Loucy (cell line): ENCODE data around the gene ACAD11.
A peak's percentile ranks its signal among the peaks of the same experiment; 100 is the strongest.
"Not testable (repeated sequence)": the region's sequence is repeated elsewhere in the genome, so short reads cannot be mapped to it uniquely, and the experiment has no call there.

ENCODE experiments used
- H2AFZ ChIP-seq: fragments of 200-600 bp; sonication (generic); 2 replicates; pipeline ENCODE4 v1.6.0; 2016; ENCODE audit warnings: antibody characterized with exemption, mild to moderate bottlenecking, low read length, moderate library complexity
- H3F3A ChIP-seq: fragments of 200-600 bp; 2 replicates; pipeline ENCODE4 v1.6.0; 2016; ENCODE audit warnings: antibody characterized with exemption, low read depth, mild to moderate bottlenecking
- H3K27me3 ChIP-seq: fragments of 200-600 bp; sonication (generic); 2 replicates; pipeline ENCODE4 v1.6.1; 2014; ENCODE audit warnings: low read length, mild to moderate bottlenecking; ENCODE audit not compliant: insufficient read depth, poor library complexity, severe bottlenecking
- H3K36me3 ChIP-seq: fragments of 200-600 bp; sonication (generic); 2 replicates; pipeline ENCODE4 v1.6.1; 2016; ENCODE audit warnings: low read length; ENCODE audit not compliant: insufficient read depth
- H3K4me1 ChIP-seq: fragments of 200-600 bp; sonication (generic); 2 replicates; pipeline ENCODE4 v1.5.1; 2014; ENCODE audit warnings: low read length, mild to moderate bottlenecking; ENCODE audit not compliant: insufficient read depth, poor library complexity, severe bottlenecking
- H3K4me2 ChIP-seq: fragments of 200-600 bp; sonication (generic); 2 replicates; pipeline ENCODE4 v1.6.0; 2014; ENCODE audit warnings: antibody characterized with exemption, low read length, low read depth, mild to moderate bottlenecking; ENCODE audit not compliant: poor library complexity, severe bottlenecking
- H3K4me3 ChIP-seq: fragments of 200-600 bp; sonication (generic); 2 replicates; pipeline ENCODE4 v1.5.1; 2014; ENCODE audit warnings: low read length, mild to moderate bottlenecking, mixed read lengths; ENCODE audit not compliant: poor library complexity, severe bottlenecking
- H3K79me2 ChIP-seq: fragments of 200-600 bp; sonication (generic); 2 replicates; pipeline ENCODE4 v1.6.1; 2014; ENCODE audit warnings: low read length; ENCODE audit not compliant: insufficient read depth
- H3K9ac ChIP-seq: fragments of 200-600 bp; sonication (generic); 2 replicates; pipeline ENCODE4 v1.6.0; 2014; ENCODE audit warnings: mild to moderate bottlenecking, low read depth, low read length, moderate library complexity; ENCODE audit not compliant: poor library complexity, severe bottlenecking
- H3K9me2 ChIP-seq: fragments of 200-600 bp; sonication (generic); replicated peaks from 2 replicates; pipeline ENCODE4 v1.6.1; 2016; ENCODE audit warnings: low read depth, low read length, mixed read lengths
- H3K9me3 ChIP-seq: fragments of 200-600 bp; sonication (generic); 2 replicates; pipeline ENCODE4 v1.6.1; 2014; ENCODE audit warnings: mild to moderate bottlenecking, antibody characterized with exemption, low read length, low read depth; ENCODE audit not compliant: insufficient read depth
- H4K20me1 ChIP-seq: fragments of 200-600 bp; sonication (generic); 2 replicates; pipeline ENCODE4 v1.6.0; 2014; ENCODE audit warnings: antibody characterized with exemption, low read length, mild to moderate bottlenecking; ENCODE audit not compliant: insufficient read depth, poor library complexity, severe bottlenecking
- EZH2phosphoT487 ChIP-seq: fragments of 200-600 bp; IDR thresholded peaks from 2 replicates; pipeline ENCODE4 v1.6.1; 2018; ENCODE audit warnings: antibody characterized with exemption, mild to moderate bottlenecking, moderate library complexity, borderline replicate concordance
- TF ChIP-seq, protein P1 (sequence below): fragments of 200-600 bp; sonication (generic); conservative IDR thresholded peaks from 2 replicates; pipeline ENCODE4 v1.5.1; 2014; ENCODE audit warnings: mild to moderate bottlenecking, antibody characterized with exemption, low read length

The ACAD11 gene

DNA sequence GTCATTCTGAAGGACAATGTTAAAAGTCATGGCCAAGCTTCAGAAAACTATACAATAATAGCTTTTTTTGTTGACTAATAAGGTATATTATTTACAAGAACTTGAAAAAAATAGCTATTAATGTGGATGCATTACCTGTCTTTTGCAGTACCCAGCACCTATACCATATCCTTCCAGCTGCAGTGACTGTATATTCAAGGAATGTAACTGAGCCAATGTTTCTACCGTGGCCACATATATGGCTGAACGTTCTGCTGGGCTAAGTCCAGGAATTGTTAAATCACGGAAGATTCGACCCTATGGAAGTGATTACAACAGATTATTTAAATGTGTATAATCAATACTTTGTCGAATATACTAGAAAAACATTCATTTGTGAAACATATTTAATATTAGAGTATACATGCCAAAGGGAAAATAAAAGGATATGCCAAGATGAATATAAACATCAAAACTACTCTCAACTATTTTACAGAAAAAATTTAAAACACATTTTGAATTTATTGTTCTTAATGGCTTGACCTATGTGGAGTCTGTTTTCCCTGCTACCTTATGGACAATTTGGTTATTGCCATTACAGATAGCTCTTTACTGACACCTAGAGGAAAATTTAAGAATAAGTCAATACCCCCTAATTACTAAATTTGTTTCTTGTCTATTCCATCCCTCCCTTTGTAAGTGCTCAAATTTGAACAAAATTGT lies 17.6 kb downstream of the ACAD11 start:
- Histone ChIP-seq H3K9me2 (no peaks in the 10 kb centered on the region), H3K4me3 (no peak overlapping the region), H4K20me1 (no peaks in the 10 kb centered on the region), H3K36me3 (peaks cover 18% of the 10 kb centered on the region; the same call in 1 of the 2 replicates), H3K9ac (no peak overlapping the region), H3K9me3 (no peaks in the 10 kb centered on the region), H3F3A (no peaks in the 10 kb centered on the region), H3K4me1 (no peaks in the 10 kb centered on the region), H3K27me3 (no peaks in the 10 kb centered on the region), H3K4me2 (no peak overlapping the region), H2AFZ (no peak overlapping the region), H3K79me2 (no peaks in the 10 kb centered on the region)
- no peak for TF ChIP-seq EZH2phosphoT487
- TF ChIP-seq, protein P1, sequence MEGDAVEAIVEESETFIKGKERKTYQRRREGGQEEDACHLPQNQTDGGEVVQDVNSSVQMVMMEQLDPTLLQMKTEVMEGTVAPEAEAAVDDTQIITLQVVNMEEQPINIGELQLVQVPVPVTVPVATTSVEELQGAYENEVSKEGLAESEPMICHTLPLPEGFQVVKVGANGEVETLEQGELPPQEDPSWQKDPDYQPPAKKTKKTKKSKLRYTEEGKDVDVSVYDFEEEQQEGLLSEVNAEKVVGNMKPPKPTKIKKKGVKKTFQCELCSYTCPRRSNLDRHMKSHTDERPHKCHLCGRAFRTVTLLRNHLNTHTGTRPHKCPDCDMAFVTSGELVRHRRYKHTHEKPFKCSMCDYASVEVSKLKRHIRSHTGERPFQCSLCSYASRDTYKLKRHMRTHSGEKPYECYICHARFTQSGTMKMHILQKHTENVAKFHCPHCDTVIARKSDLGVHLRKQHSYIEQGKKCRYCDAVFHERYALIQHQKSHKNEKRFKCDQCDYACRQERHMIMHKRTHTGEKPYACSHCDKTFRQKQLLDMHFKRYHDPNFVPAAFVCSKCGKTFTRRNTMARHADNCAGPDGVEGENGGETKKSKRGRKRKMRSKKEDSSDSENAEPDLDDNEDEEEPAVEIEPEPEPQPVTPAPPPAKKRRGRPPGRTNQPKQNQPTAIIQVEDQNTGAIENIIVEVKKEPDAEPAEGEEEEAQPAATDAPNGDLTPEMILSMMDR = peak; percentile 81

DNA sequence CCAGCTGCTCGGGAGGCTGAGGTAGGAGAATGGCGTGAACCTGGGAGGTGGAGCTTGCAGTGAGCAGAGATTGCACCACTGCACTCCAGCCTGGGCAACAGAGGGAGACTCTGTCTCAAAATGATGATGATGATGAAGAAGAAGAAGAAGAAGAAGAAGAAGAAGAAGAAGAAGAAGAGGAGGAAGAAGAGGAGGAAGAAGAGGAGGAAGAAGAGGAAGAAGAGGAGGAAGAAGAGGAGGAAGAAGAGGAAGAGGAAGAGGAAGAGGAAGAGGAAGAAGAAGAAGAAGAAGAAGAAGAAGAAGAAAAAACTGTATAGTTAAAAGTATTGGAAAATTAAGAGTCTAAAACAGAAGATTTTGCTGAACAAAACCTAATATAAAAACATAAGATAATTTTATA lies 18.2 kb downstream of the ACAD11 start:
- not testable (repeated sequence) for H3K9me2 ChIP-seq, H3K4me1 ChIP-seq, H4K20me1 ChIP-seq, H3K4me3 ChIP-seq, H3K9me3 ChIP-seq, H3K4me2 ChIP-seq, H2AFZ ChIP-seq, H3K27me3 ChIP-seq, H3F3A ChIP-seq, H3K79me2 ChIP-seq, H3K9ac ChIP-seq
- H3K36me3 ChIP-seq = peaks cover 18% of the 10 kb centered on the region; the same call in 1 of the 2 replicates

DNA sequence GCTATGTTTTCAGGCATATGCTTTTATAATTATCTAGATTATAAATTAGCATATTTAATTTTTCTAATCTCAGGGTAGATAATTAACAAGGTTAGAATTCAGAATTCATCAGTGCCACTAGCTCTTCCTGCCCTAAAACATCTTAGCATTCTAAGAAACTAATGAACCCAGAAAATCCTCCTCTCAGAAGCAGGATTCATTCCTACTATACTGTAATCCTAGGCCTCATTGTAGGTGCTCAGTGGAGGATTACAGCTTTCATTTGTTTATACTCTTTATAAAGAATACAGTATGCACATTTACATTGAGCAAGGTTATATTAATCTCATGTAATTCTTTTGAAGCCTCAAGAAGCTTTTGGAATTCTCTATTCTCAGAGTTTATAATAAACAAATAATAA lies 20.9 kb downstream of the ACAD11 start:
- no peaks in the 10 kb centered on the region for H3K4me1 ChIP-seq
- H3K9ac ChIP-seq = no peak overlapping the region
- no peak overlapping the region for H2AFZ ChIP-seq
- no peaks in the 10 kb centered on the region for H4K20me1 ChIP-seq
- no peak overlapping the region for H3K4me2 ChIP-seq
- H3K9me2 ChIP-seq = no peaks in the 10 kb centered on the region
- no peak overlapping the region for H3K4me3 ChIP-seq
- peaks cover 18% of the 10 kb centered on the region; the same call in 1 of the 2 replicates for H3K36me3 ChIP-seq
- no peaks in the 10 kb centered on the region for H3F3A ChIP-seq
- H3K27me3 ChIP-seq = no peaks in the 10 kb centered on the region
- H3K79me2 ChIP-seq = no peaks in the 10 kb centered on the region
- H3K9me3 ChIP-seq = no peaks in the 10 kb centered on the region
- TF ChIP-seq, protein P1 = no peak
- TF ChIP-seq EZH2phosphoT487 = no peak

DNA sequence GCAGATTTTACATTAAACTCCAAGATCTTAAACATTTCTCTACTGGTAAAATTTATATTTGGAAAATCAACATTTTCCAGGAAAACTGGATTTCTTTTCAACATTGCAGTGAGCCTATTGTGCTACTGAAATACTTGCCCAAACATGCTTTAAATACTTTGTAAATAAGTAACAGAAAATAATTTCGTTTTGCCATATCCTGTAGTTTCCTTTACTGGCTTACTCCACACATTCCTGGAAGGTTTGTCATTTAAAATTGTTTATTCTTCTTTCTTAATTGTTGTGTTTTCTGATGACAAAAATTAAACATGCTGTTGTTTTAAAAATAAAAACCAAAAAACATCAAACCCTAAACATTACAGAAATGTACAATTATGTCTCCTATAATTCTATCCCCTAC lies 22.0 kb downstream of the ACAD11 start:
- TF ChIP-seq, protein P1 = no peak
- TF ChIP-seq EZH2phosphoT487 = no peak
- Histone ChIP-seq H3K4me2 (no peak overlapping the region), H3K27me3 (no peaks in the 10 kb centered on the region), H3K36me3 (peaks cover 18% of the 10 kb centered on the region; the same call in 1 of the 2 replicates), H4K20me1 (no peaks in the 10 kb centered on the region), H3K9me3 (no peaks in the 10 kb centered on the region), H3F3A (no peaks in the 10 kb centered on the region), H3K4me1 (no peaks in the 10 kb centered on the region), H2AFZ (no peak overlapping the region), H3K9ac (no peak overlapping the region), H3K9me2 (no peaks in the 10 kb centered on the region), H3K4me3 (no peak overlapping the region), H3K79me2 (no peaks in the 10 kb centered on the region)
